Thyroid gland (tissue), 4 donors: ENCODE measurements around the gene SORCS2.

Source experiments
- CTCF ChIP-seq, 6 experiments: fragments of 200-600 bp in 3 of 6; fragments of 450-650 bp in 3 of 6; sonication (generic) in 3 of 6; IDR thresholded peaks; one replicate each; pipeline ENCODE4 v1.5.1; 2016 to 2019; ENCODE audit warnings: antibody characterized with exemption in 6 of 6, mild to moderate bottlenecking in 2 of 6, inconsistent platforms in 1 of 6, moderate library complexity in 1 of 6
- POLR2A ChIP-seq, 2 donors: fragments of 450-650 bp; IDR thresholded peaks; one replicate each; pipeline ENCODE4 v1.6.1; 2017; ENCODE audit warnings: antibody characterized with exemption in 2 of 2, mild to moderate bottlenecking in 2 of 2, moderate library complexity in 1 of 2

- TF ChIP-seq CTCF (IDR thresholded peaks at IDR 0.05) (no peak), POLR2A (IDR thresholded peaks at IDR 0.05) (no peak)
Observed at GRCh38 chr4:7206911-7207567, 14.7 kb downstream of the SORCS2 start.
